SU-DHL-6 (cell line): Measurements from ENCODE around the gene HOXA6.

Experiments used
- H2AFZ ChIP-seq: fragments of 200-600 bp; sonication (generic); 2 replicates; pipeline ENCODE4 v1.6.1; 2014; ENCODE audit warnings: low read depth, mild to moderate bottlenecking, moderate library complexity, mixed read lengths, antibody characterized with exemption, low read length; ENCODE audit not compliant: severe bottlenecking
- H3F3A ChIP-seq: fragments of 200-600 bp; shearing (Covaris generic); 2 replicates; pipeline ENCODE4 v1.6.0; 2016; ENCODE audit warnings: antibody characterized with exemption, mild to moderate bottlenecking; ENCODE audit not compliant: insufficient read depth
- H3K27ac ChIP-seq: fragments of 200-600 bp; sonication (generic); 2 replicates; pipeline ENCODE4 v1.5.1; 2016; ENCODE audit warnings: low read depth, mild to moderate bottlenecking, low read length, moderate library complexity, mixed read lengths
- H3K27me3 ChIP-seq: fragments of 200-600 bp; sonication (generic), shearing (Covaris generic); 2 replicates; pipeline ENCODE4 v1.6.0; 2014; ENCODE audit warnings: mild to moderate bottlenecking, low read length
- H3K36me3 ChIP-seq: fragments of 200-600 bp; sonication (generic); 2 replicates; pipeline ENCODE4 v1.6.1; 2014; ENCODE audit warnings: mild to moderate bottlenecking, low read length, mixed read lengths
- H3K4me2 ChIP-seq: fragments of 300-600, 200-600 bp; shearing (Covaris generic), sonication (generic); 2 replicates; pipeline ENCODE4 v1.6.0; 2014; ENCODE audit warnings: low read length, low read depth, mild to moderate bottlenecking; ENCODE audit not compliant: poor library complexity, severe bottlenecking
- H3K4me3 ChIP-seq: fragments of 200-600 bp; sonication (generic); 2 replicates; pipeline ENCODE4 v1.5.1; 2014; ENCODE audit warnings: antibody characterized with exemption, low read length, mild to moderate bottlenecking, mixed read lengths; ENCODE audit not compliant: insufficient read depth, poor library complexity, severe bottlenecking
- H3K79me2 ChIP-seq: fragments of 200-600 bp; sonication (generic); 2 replicates; pipeline ENCODE4 v1.6.1; 2014; ENCODE audit warnings: mild to moderate bottlenecking, low read length, moderate library complexity; ENCODE audit not compliant: insufficient read depth
- H3K9ac ChIP-seq: fragments of 200-600 bp; sonication (generic); 2 replicates; pipeline ENCODE4 v1.7.0; 2014; ENCODE audit warnings: mild to moderate bottlenecking, low read length
- H3K9me2 ChIP-seq: fragments of 200-600 bp; sonication (generic); replicated peaks from 2 replicates; pipeline ENCODE4 v1.6.1; 2014; ENCODE audit warnings: low read length; ENCODE audit not compliant: insufficient read depth
- H3K9me3 ChIP-seq: fragments of 200-600 bp; sonication (generic); 2 replicates; pipeline ENCODE4 v1.6.1; 2014; ENCODE audit warnings: low read length, mixed read lengths; ENCODE audit not compliant: insufficient read depth
- H4K20me1 ChIP-seq: fragments of 200-600 bp; sonication (generic); 2 replicates; pipeline ENCODE4 v1.6.1; 2014; ENCODE audit warnings: low read depth, mild to moderate bottlenecking, antibody characterized with exemption, low read length, moderate library complexity, mixed read lengths
- EZH2phosphoT487 ChIP-seq: fragments of 200-600 bp; sonication (generic), shearing (Covaris generic); conservative IDR thresholded peaks from 2 replicates; pipeline ENCODE4 v1.6.1; 2018; ENCODE audit warnings: mild to moderate bottlenecking, antibody characterized with exemption, low read length, moderate library complexity, mixed read lengths
- TF ChIP-seq, protein P1 (sequence below): fragments of 200-600 bp; sonication (generic); IDR thresholded peaks from one replicate; pipeline ENCODE4 v1.5.1; 2017; ENCODE audit warnings: antibody characterized with exemption, mild to moderate bottlenecking, low read length, moderate library complexity; ENCODE audit not compliant: insufficient read depth, poor library complexity, severe bottlenecking

The HOXA6 gene

DNA sequence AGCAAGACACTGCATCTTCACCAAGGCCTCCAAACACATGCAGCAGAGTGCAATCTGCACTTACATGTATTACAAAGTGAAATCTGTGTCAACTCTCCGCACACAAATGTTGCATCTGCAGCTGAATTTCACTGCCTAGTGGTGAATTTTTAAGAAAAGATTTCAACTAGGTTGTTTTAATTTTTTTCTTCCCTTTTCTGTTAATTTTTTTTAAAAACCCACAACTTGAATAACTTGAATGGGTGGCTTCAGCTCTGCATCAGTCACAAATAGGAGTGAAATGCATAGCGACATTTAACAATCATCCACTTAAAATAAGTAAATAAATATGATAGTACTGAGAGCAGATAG, 46.4 kb upstream of the HOXA6 start:
- Histone ChIP-seq H3K4me2 (no peak overlapping the region), H3K9ac (no peak overlapping the region), H3K9me3 (no peaks in the 10 kb centered on the region), H3K79me2 (no peaks in the 10 kb centered on the region), H3K4me3 (no peak overlapping the region), H3K9me2 (no peaks in the 10 kb centered on the region), H3K27ac (no peak overlapping the region), H4K20me1 (no peaks in the 10 kb centered on the region), H3K27me3 (no peaks in the 10 kb centered on the region), H3F3A (no peaks in the 10 kb centered on the region), H3K36me3 (no peaks in the 10 kb centered on the region), H2AFZ (no peak overlapping the region)
- TF ChIP-seq, protein P1, sequence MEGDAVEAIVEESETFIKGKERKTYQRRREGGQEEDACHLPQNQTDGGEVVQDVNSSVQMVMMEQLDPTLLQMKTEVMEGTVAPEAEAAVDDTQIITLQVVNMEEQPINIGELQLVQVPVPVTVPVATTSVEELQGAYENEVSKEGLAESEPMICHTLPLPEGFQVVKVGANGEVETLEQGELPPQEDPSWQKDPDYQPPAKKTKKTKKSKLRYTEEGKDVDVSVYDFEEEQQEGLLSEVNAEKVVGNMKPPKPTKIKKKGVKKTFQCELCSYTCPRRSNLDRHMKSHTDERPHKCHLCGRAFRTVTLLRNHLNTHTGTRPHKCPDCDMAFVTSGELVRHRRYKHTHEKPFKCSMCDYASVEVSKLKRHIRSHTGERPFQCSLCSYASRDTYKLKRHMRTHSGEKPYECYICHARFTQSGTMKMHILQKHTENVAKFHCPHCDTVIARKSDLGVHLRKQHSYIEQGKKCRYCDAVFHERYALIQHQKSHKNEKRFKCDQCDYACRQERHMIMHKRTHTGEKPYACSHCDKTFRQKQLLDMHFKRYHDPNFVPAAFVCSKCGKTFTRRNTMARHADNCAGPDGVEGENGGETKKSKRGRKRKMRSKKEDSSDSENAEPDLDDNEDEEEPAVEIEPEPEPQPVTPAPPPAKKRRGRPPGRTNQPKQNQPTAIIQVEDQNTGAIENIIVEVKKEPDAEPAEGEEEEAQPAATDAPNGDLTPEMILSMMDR = no peak
- TF ChIP-seq EZH2phosphoT487 = no peak

DNA sequence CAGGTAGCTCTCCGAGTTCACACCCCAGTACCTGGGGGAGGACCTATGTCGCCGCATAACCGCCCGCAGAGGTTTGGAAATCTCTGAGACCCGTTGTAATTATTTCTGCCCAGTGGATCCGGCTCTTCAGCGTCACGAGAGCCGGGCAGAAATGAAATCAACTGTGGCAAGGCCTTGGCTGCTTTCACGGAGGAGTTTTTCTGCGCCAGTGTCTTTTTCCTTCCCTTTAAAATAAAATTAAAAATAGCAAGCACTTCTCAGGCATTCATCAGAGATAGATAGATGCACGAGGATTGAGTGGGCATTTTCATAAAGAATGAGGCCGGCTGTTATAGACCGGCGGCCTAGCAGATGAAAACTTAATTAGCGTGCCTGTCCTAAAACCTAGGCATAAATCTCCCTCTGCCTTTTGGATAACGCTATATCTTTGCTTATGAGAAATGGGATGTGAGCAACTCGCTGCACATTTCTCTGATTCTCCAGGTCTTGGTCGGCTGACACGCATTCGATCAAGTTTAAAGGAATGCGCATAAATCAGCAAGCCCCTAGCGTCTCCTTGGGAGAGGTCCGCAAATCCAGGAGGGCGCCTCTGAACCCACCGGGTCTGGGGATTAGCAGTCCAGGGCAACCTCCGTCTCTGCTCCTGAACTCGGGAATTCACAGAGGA, 45.9 kb upstream of the HOXA6 start:
- TF ChIP-seq, protein P1 = no peak
- no peak for TF ChIP-seq EZH2phosphoT487
- Histone ChIP-seq H3K79me2 (no peaks in the 10 kb centered on the region), H3K27me3 (no peaks in the 10 kb centered on the region), H4K20me1 (no peaks in the 10 kb centered on the region), H3K9ac (no peak overlapping the region), H3K4me2 (no peak overlapping the region), H3K9me2 (no peaks in the 10 kb centered on the region), H2AFZ (no peak overlapping the region), H3K27ac (no peak overlapping the region), H3K36me3 (no peaks in the 10 kb centered on the region), H3K9me3 (no peaks in the 10 kb centered on the region), H3F3A (no peaks in the 10 kb centered on the region), H3K4me3 (no peak overlapping the region)

DNA sequence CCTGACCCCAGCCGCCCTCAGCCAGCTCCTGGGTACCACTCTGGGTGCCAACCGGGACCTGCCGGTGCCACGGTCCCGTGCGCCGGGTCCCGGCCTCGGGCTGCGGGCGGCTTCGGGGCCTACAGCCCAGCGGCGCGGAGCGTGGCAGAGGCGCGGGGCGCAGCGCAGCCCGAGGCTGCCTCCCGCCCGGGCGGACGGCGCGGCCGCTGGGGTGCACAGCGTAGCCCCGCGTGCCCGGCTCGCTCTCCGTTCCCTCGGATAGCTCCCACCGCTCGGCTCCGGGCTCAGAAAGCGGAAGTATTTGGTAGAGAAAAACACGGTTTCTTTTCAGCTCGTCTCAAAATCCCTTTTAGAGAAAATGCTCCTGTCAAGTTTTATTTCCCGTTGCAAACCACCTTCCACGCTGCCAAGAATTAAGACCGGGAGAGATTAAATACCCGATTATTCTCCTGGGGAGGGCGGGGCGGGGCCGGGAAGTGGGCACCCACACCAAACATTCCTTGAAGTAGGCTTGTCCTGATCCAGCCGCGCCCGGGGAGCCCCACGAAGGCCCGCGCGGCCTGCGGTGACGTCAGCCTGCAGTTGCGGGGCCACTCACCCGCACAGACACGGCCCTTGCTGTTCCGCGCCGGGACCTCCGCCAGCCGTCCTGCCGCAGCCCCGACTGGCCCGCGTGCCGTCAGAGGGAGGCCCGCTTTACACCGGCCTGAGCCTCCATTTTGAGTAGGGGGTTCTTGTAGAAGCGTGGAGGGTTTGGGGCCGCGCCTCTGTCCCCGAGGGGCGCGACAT, 45.2 kb upstream of the HOXA6 start:
- no peaks in the 10 kb centered on the region for H3K79me2 ChIP-seq
- no peak overlapping the region for H3K27ac ChIP-seq
- H3K9me2 ChIP-seq = no peaks in the 10 kb centered on the region
- TF ChIP-seq, protein P1 = no peak
- TF ChIP-seq EZH2phosphoT487 = no peak
- no peaks in the 10 kb centered on the region for H3K36me3 ChIP-seq
- H3K4me3 ChIP-seq = no peak overlapping the region
- no peaks in the 10 kb centered on the region for H3K27me3 ChIP-seq
- no peak overlapping the region for H2AFZ ChIP-seq
- no peak overlapping the region for H3K4me2 ChIP-seq
- H3F3A ChIP-seq = no peaks in the 10 kb centered on the region
- no peaks in the 10 kb centered on the region for H4K20me1 ChIP-seq
- no peak overlapping the region for H3K9ac ChIP-seq
- no peaks in the 10 kb centered on the region for H3K9me3 ChIP-seq
